ENCODE measurements around the gene AHRR.

AHRR gene

GRCh38 chr5:419970-420369 lies 98.5 kb downstream of the AHRR start:
- H3K9me3 ChIP-seq (ENCODE audit: control insufficient read depth, low read length) = no peaks in the 10 kb centered on the region
- H3K4me1 ChIP-seq = no peaks in the 10 kb centered on the region
- H3K79me2 ChIP-seq = no peaks in the 10 kb centered on the region
- H3K36me3 ChIP-seq (ENCODE audit: control insufficient read depth, insufficient read depth, low read length) = no peaks in the 10 kb centered on the region
- H3K9ac ChIP-seq = no peak overlapping the region
- no peak overlapping the region for H3K27ac ChIP-seq
- TF ChIP-seq, protein P1, sequence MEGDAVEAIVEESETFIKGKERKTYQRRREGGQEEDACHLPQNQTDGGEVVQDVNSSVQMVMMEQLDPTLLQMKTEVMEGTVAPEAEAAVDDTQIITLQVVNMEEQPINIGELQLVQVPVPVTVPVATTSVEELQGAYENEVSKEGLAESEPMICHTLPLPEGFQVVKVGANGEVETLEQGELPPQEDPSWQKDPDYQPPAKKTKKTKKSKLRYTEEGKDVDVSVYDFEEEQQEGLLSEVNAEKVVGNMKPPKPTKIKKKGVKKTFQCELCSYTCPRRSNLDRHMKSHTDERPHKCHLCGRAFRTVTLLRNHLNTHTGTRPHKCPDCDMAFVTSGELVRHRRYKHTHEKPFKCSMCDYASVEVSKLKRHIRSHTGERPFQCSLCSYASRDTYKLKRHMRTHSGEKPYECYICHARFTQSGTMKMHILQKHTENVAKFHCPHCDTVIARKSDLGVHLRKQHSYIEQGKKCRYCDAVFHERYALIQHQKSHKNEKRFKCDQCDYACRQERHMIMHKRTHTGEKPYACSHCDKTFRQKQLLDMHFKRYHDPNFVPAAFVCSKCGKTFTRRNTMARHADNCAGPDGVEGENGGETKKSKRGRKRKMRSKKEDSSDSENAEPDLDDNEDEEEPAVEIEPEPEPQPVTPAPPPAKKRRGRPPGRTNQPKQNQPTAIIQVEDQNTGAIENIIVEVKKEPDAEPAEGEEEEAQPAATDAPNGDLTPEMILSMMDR (IDR thresholded peaks at IDR 0.05) = no peak
- no peak overlapping the region for H3K4me2 ChIP-seq (ENCODE audit: low read length)
- H2AFZ ChIP-seq = no peak overlapping the region
- no peaks in the 10 kb centered on the region for H3K27me3 ChIP-seq (ENCODE audit: control insufficient read depth, insufficient read depth, low read length)
- H3K4me3 ChIP-seq (ENCODE audit: low read depth, low read length) = no peak overlapping the region

- Histone ChIP-seq H3K9ac (no peak overlapping the region), H2AFZ (no peak overlapping the region), H3K36me3 (ENCODE audit: control insufficient read depth, insufficient read depth, low read length) (no peaks in the 10 kb centered on the region), H3K27me3 (ENCODE audit: control insufficient read depth, insufficient read depth, low read length) (no peaks in the 10 kb centered on the region), H3K4me2 (ENCODE audit: low read length) (no peak overlapping the region), H3K27ac (no peak overlapping the region), H3K79me2 (no peaks in the 10 kb centered on the region), H3K4me1 (no peaks in the 10 kb centered on the region), H3K4me3 (ENCODE audit: low read depth, low read length) (no peak overlapping the region), H3K9me3 (ENCODE audit: control insufficient read depth, low read length) (no peaks in the 10 kb centered on the region)
- TF ChIP-seq, protein P1 (IDR thresholded peaks at IDR 0.05) = no peak
These were observed 99.2 kb downstream of the AHRR start for GRCh38 chr5:420632-421286.

GRCh38 chr5:421287-421880 lies 99.9 kb downstream of the AHRR start:
- no peaks in the 10 kb centered on the region for H3K4me1 ChIP-seq
- no peak overlapping the region for H2AFZ ChIP-seq
- TF ChIP-seq, protein P1 (IDR thresholded peaks at IDR 0.05) = no peak
- H3K36me3 ChIP-seq (ENCODE audit: control insufficient read depth, insufficient read depth, low read length) = no peaks in the 10 kb centered on the region
- H3K4me2 ChIP-seq (ENCODE audit: low read length) = no peak overlapping the region
- no peak overlapping the region for H3K27ac ChIP-seq
- no peak overlapping the region for H3K4me3 ChIP-seq (ENCODE audit: low read depth, low read length)
- no peaks in the 10 kb centered on the region for H3K27me3 ChIP-seq (ENCODE audit: control insufficient read depth, insufficient read depth, low read length)
- no peaks in the 10 kb centered on the region for H3K79me2 ChIP-seq
- H3K9me3 ChIP-seq (ENCODE audit: control insufficient read depth, low read length) = no peaks in the 10 kb centered on the region
- no peak overlapping the region for H3K9ac ChIP-seq

GRCh38 chr5:421901-422300 lies 100.4 kb downstream of the AHRR start:
- no peak overlapping the region for H3K4me3 ChIP-seq (ENCODE audit: low read depth, low read length)
- H3K79me2 ChIP-seq = no peaks in the 10 kb centered on the region
- H2AFZ ChIP-seq = no peak overlapping the region
- H3K4me2 ChIP-seq (ENCODE audit: low read length) = no peak overlapping the region
- no peak overlapping the region for H3K9ac ChIP-seq
- H3K4me1 ChIP-seq = no peaks in the 10 kb centered on the region
- H3K36me3 ChIP-seq (ENCODE audit: control insufficient read depth, insufficient read depth, low read length) = no peaks in the 10 kb centered on the region
- no peak overlapping the region for H3K27ac ChIP-seq
- H3K9me3 ChIP-seq (ENCODE audit: control insufficient read depth, low read length) = no peaks in the 10 kb centered on the region
- H3K27me3 ChIP-seq (ENCODE audit: control insufficient read depth, insufficient read depth, low read length) = no peaks in the 10 kb centered on the region
- TF ChIP-seq, protein P1 (IDR thresholded peaks at IDR 0.05) = no peak
